GM18519 (cell line): ENCODE data around the gene CSH1.
"Not testable (repeated sequence)": the region's sequence is repeated elsewhere in the genome, so short reads cannot be mapped to it uniquely, and the experiment has no call there.

Experiments
- ATAC-seq: cut with Tn5 transposase; IDR thresholded peaks from one replicate; pipeline ENCODE4 v1.9.1; 2021; ENCODE audit warnings: mild to moderate bottlenecking, moderate library complexity; ENCODE audit not compliant: unreplicated experiment, low FRiP score

CSH1 gene

DNA sequence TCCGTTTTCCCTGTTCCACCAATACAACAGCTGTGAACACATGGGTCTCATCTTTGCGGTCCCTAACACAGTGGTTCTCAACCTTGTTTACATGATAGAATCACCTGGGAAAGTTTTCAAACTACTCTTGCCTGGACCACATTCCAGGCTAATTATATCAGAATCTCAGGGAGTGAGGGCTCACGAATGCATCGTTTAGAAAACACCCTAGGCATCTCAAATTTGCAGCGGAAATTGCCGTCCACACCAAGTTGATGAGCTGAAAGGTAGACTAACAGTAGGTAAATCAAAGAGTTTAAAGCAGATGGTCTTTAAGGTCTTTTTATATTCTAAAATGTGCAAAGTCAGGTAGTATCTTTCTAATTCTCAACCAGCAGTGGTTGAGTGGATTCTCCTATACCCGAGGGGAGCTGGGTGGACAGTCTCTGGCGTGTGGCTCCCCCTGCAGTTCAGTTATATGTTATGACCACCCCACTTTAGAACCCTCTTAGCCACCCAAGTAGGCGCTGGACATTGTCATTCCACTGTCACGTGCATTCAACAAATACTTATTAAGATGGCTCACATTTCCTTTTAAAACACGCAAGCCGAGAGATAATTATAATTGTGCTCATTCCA is 10.9 kb upstream of the CSH1 start:
- ATAC-seq: not testable (repeated sequence)

DNA sequence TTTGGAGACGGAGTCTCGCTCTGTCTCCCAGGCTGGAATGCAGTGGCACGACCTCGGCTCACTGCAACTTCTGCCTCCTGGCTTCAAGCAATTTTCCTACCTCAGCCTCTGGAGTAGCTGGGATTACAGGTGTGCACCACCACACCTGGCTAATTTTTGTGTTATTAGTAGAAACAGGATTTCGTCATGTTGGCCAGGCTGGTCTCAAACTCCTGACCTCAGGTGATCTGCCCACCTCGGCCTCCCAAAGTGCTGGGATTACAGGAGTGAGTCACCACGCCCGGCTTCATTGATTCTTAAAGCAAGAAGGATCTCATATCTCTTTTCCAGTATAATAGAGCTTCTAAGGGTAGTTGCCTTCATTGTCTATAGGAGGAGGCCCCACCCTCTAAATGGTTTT is 8.4 kb upstream of the CSH1 start:
- not testable (repeated sequence) for ATAC-seq

DNA sequence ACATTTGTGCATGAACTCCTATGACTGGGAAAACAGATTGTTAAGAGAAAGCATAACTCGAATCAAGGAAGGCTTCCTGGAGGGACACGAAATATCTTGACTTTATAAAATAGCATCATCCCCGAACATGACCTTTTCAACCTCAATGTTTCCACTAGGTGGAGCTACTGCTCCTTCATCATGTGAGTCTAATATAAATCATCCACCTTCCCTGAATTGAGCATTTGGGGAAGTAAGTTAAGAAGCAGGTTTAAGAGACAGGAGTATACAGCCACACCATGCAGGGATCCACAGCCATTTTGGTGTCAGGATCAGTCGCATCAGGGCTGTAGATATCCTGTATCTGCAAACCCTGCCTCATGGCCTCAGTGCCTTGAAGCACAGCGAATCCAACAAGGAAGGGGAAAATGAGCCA is 7.4 kb upstream of the CSH1 start:
- ATAC-seq: not testable (repeated sequence)

DNA sequence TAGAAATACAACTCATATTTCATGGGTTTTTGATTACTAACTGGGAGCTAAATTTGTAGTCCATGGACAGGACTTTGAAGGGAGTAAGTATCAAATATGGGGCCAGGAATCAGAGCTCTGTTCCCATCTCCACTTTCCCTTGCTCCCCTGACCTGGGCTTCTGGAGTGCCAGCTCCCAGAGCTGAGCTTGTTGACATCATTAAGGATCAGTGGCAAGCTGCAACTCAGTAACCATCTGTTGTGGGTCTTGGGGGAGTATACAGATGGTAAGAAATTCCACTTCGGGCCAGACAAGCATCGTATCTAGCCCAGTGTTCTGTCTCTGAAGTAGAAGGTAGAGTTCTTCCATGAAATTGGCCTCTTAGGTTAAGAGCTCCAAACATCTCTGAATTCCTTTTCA is 5.6 kb upstream of the CSH1 start:
- ATAC-seq: not testable (repeated sequence)

DNA sequence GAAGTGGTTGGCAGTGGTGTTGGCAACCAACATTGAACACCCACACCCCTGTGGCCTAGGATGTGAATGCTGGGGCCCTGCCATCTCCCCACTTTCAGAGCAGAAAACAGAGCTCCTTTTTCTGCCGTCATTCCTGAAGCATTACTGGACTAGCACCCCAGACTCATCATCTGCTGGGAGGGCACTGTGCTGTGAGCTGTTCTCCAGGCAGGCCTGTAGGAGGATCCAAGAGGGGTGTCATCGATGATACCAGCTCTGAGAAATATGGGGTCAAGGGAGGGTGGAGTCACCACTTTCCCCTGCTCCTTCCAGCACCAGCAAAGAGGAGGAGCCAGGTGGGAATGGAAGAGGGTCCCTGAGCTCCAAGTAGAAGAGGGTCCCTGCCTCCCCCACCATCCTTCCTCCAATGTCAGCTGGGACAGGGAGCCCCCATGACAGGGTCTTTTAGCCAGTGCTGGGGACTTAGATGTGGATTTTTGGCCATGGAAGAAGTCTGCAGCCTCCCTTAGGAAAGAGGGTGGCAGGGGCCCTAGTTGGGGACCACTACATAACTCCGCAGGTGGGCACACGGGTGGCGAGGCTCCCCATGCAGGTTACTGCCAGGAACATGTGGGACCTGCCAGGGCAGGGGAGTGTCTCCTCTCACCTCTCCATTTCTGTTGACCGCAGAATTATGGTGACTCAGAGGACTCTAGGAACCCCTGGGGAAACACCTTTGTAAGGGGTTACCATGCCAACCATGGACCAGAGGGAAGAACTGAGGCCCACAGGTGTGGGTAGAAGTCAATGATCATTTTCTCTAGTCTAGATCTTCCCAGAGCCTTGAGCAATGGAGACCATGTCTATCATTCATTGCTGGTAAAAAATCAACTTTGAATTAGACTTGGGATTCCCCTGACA is 2.8 kb upstream of the CSH1 start:
- not testable (repeated sequence) for ATAC-seq

DNA sequence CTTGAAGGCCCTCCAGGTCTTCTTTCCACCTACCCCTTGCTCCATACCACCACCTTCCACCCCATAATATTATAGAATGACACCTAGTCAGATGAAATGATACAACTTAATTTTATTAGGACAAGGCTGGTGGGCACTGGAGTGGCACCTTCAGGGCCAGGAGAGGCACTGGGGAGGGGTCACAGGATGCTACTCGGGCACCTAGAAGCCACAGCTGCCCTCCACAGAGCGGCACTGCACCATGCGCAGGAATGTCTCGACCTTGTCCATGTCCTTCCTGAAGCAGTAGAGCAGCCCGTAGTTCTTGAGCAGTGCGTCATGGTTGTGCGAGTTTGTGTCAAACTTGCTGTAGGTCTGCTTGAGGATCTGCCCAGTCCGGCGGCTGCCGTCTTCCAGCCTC is 1.6 kb downstream of the CSH1 start:
- ATAC-seq: not testable (repeated sequence)

DNA sequence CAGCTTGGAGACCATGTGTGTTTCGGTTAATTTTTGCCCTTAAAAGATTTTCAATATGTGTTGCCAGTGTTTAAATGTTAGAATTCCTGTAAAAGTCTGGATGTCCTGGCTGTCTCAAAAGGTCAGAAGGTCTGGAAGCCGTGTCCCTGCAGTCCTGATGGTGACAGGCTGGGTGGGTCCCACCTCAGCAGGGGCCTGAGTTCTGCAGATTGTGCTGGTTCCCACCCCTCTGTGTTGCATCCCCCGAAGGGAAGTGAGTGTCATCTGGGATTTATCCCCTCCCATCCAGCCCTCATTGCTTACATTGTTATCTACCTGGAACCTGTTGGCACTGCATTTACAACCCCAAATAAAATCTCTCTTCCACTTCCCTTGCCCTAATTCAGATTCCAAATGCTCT is 2.4 kb downstream of the CSH1 start:
- not testable (repeated sequence) for ATAC-seq

DNA sequence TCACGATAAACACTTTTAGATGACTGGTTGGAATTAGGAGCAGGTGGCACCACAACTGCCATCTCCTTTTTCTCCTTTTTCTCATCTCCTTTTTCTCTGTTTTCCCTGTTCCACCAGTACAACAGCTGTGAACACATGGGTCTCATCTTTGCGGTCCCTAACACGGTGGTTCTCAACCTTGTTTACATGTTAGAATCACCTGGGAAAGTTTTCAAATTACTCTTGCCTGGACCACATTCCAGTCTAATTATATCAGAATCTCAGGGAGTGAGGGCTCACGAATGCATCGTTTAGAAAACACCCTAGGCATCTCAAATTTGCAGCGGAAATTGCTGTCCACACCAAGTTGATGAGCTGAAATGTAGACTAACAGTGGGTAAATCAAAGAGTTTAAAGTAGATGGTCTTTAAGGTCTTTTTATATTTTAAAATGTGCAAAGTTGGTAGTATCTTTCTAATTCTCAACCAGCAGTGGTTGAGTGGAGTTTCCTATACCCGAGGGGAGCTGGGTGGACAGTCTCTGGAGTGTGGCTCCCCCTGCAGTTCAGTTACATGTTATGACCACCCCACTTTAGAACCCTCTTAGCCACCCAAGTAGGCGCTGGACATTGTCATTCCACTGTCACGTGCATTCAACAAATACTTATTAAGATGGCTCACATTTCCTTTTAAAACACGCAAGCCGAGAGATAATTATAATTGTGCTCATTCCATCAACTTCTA is 3.9 kb downstream of the CSH1 start:
- ATAC-seq: not testable (repeated sequence)

DNA sequence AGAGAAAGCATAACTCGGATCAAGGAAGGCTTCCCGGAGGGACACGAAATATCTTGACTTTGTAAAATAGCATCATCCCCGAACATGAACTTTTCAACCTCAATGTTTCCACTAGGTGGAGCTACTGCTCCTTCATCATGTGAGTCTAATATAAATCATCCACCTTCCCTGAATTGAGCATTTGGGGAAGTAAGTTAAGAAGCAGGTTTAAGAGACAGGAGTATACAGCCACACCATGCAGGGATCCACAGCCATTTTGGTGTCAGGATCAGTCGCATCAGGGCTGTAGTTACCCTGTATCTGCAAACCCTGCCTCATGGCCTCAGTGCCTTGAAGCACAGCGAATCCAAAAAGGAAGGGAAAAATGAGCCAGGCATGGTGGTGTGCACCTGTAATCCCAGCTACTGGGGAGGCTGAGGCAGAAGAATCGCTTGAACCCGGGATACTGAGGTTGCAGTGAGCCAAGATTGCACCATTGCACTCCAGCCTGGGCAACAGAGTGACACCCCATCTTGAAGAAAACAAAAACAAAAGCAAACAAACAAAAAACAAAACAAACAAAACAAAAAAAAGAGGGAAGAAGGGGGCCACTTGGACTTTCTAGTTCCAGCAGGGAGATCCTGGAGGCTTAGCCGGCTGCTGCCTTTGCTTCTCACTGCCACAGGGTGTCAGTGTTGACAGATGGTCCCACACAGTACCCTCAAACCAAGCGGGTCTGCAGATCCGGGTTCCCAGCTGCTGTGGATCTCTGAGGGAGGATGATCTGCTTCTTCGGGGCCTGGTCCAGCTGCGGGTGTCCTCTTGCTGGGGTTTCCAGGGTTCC is 7.1 kb downstream of the CSH1 start:
- not testable (repeated sequence) for ATAC-seq

DNA sequence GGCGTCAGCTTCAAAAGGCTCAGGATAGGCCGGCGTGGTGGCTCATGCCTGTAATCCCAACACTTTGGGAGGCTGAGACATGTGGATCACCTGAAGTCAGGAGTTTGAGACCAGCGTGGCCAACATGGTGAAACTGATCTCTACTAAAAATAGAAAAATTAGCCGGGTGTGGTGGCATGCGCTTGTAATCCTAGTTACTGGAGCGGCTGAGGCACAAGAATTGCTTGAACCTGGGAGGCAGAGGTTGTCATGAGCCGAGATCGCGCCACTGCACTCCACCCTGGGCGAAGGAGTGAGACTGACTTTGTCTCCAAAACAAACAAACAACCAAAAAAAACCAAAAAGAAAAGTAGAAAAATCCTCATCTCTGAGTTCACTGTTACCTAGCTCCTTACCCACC is 11.3 kb downstream of the CSH1 start:
- not testable (repeated sequence) for ATAC-seq

DNA sequence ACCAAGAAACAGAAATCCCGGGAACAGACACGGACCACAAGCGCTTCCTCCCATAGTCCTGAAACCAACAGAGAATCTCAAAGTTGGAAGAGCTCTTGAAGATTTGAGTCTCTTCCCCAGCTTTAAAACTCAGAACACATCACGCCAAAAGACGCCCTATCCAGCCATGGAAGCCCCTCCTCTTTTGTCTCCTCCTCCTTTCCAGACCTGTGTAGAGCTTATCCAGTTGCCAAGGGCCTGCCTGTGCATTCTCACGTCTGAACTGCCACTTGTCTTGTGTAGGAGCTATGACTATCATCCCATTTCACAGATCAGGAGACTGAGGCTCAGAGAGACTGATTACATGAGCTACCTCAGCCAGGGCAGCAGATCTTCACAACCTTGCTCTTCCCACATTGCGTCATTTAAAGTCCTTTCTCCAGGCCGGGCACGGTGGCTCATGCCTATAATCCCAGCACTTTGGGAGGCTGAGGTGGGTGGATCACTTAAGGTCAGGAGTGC is 13.7 kb downstream of the CSH1 start:
- not testable (repeated sequence) for ATAC-seq

DNA sequence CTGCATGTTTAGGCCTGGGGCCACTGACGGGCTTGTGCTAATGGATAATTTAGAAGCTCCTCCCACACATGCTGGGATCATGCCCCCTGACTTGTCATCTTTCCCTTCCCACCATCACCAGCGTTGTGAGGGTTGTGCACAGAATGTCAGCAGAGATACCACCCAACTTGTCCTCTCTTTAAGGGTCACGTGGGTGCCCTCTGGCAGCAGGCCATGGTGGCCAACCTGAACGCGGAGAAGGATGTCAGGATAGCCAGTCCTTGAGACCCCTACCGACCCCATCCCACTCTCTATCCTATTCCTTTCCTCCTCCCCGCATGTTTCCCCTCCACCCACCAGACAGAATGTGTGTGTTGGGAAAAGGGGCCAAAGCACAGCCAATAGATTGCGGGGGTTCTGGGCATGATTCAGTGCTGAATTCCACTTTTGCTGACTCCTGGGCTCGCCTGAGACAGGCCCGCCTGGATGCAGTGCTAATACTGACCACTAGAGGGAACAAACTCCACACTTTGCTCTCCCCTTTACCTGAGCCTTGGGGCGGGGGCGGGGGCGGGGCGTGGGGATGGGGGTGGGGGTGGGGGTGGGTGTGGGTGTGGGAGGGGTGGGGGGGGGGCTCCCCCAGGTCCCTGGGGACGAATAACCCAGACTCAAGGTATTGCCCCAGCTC is 14.3 kb downstream of the CSH1 start, which contains the start of gene GH2:
Gene GH2, minus strand, starts transcription at position 10 of the 667 bp plus-strand sequence. CDS start 143 bp downstream, outside the sequence.
- peak; percentile 63 for ATAC-seq

DNA sequence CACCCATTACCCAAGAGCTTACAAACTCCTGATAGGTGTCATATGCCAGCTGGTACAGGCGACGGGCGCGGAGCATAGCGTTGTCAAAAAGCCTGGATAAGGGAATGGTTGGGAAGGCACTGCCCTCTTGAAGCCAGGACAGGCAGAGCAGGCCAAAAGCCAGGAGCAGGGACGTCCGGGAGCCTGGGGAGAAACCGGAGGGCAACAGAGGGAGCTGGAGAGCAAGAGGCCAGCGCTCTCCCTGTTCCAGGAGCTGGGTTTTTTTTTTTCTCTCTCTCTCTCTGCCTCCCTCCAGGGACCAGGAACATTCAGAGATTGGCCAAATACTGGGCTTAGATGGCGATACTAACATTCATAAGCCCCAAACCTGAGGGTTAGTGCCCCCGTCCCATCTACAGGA is 15.0 kb downstream of the CSH1 start:
- not testable (repeated sequence) for ATAC-seq

DNA sequence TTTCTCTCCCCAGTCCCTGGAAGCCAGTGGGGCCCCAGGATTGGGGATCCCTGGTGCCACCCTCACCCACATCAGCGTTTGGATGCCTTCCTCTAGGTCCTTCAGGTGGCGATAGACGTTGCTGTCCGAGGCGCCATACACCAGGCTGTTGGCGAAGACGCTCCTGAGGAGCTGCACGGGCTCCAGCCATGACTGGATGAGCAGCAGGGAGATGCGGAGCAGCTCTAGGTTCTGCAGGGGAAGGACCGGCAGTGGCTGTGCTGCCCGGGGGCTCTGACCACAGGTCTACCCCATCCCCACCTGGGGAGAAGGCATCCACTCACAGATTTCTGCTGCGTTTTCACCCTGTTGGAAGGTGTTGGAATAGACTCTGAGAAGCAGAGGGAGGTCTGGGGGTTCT is 15.7 kb downstream of the CSH1 start:
- ATAC-seq: no peak

DNA sequence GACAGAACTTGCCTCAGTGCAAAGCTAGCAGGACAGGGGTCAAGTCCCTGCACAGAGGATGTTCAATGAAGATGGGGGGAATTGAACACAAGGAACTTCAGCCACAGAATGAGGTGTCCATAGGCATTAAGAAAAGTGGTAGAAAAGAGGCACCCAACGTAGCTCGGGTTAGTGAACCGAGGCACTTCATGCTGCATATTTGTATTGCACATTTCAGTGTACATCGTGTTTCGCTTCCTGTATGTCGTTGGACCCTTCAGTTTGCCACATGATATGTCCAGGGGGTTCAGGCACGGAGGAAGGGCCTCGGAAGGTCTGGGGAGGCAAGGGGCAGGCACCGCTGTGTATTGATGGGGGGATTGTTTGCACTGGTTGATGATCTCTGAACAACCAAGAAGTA is 18.0 kb downstream of the CSH1 start:
- ATAC-seq: not testable (repeated sequence)

DNA sequence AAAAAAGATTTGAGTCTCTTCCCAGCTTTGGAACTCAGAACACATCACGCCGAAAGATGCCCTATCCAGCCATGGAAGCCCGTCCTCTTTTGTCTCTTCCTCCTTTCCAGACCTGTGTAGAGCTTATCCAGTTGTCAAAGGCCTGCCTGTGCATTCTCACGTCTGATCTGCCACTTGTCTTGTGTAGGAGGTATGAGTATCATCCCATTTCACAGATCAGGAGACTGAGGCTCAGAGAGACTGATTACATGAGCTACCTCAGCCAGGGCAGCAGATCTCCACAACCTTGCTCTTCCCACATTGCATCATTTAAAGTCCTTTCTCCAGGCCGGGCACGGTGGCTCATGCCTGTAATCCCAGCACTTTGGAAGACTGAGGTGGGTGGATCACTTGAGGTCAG is 21.7 kb downstream of the CSH1 start:
- not testable (repeated sequence) for ATAC-seq

DNA sequence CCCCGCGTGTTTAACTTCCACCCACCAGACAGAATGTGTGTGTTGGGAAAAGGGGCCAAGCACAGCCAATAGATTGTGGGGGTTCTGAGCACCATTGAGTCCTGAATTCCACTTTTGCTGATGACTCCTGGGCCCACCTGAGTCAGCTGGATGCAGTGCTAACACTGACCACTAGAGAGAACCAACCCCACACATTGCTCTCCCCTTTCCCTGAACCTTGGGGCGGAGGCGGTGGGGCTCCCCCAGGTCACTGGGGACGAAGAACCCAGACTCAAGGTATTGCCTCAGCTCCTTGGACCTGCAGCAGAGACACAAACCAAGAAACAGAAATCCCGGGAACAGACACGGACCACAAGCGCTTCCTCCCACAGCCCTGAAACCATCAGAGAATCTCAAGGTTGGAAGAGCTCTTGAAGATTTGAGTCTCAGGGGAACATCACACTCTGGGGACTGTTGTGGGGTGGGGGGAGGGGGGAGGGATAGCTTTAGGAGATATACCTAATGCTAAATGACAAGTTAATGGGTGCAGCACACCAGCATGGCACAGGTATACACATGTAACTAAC is 22.2 kb downstream of the CSH1 start:
- not testable (repeated sequence) for ATAC-seq

DNA sequence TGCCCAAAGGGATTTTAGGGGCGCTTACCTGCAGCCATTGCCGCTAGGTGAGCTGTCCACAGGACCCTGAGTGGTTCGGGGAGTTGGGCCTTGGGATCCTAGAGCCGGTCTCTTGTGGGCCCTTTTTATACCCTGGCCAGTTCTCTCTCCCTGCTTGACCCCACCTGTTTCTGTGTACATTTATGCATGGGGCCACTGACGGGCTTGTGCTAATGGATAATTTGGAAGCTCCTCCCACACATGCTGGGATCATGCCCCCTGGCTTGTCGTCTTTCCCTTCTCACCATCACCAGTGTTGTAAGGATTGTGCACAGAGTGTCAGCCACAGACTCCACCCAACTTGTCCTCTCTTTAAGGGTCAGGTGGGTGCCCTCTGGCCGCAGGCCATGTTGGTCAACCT is 22.8 kb downstream of the CSH1 start, which contains the start of gene CSH2:
Gene CSH2, minus strand, starts transcription at position 101 of the 400 bp plus-strand sequence. Its CDS starts 63 bp downstream, at position 38.
- ATAC-seq: not testable (repeated sequence)
